WTC11 (cell line): ENCODE data around the gene ARL4A.

ENCODE experiments used
- ATF3 ChIP-seq: sonication (generic); formaldehyde crosslinking; conservative IDR thresholded peaks from 2 replicates; pipeline ENCODE4 v1.8.1; 2022; ENCODE audit warnings: mild to moderate bottlenecking, missing genetic modification reagents
- CREB1 ChIP-seq: sonication (generic); formaldehyde crosslinking; IDR thresholded peaks from 2 replicates; pipeline ENCODE4 v1.8.0; 2023; ENCODE audit warnings: mild to moderate bottlenecking, missing genetic modification reagents
- CREM ChIP-seq: sonication (generic); formaldehyde crosslinking; IDR thresholded peaks from 2 replicates; pipeline ENCODE4 v1.8.1; 2022; ENCODE audit warnings: mild to moderate bottlenecking, missing genetic modification reagents, moderate library complexity
- CTCF ChIP-seq: fragments of 200-600 bp; IDR thresholded peaks from 2 replicates; pipeline ENCODE4 v1.8.0; 2022; ENCODE audit warnings: antibody characterized with exemption
- GABPB1 ChIP-seq: sonication (generic); formaldehyde crosslinking; IDR thresholded peaks from 2 replicates; pipeline ENCODE4 v1.8.1; 2023; ENCODE audit warnings: mild to moderate bottlenecking, missing genetic modification reagents
- GRHL2 ChIP-seq: fragments of 250-450 bp; sonication (Bioruptor Pico); IDR thresholded peaks from 2 replicates; pipeline ENCODE4 v1.8.0; 2022; ENCODE audit warnings: mild to moderate bottlenecking, moderate library complexity; ENCODE audit not compliant: insufficient replicate concordance, severe bottlenecking
- MLX ChIP-seq: sonication (generic); formaldehyde crosslinking; IDR thresholded peaks from 2 replicates; pipeline ENCODE4 v1.8.1; 2023; ENCODE audit warnings: mild to moderate bottlenecking, missing genetic modification reagents, moderate library complexity
- NR3C1 ChIP-seq: sonication (generic); formaldehyde crosslinking; conservative IDR thresholded peaks from 2 replicates; pipeline ENCODE4 v1.8.1; 2023; ENCODE audit warnings: low read depth, mild to moderate bottlenecking, missing genetic modification reagents
- PREB ChIP-seq: sonication (generic); formaldehyde crosslinking; IDR thresholded peaks from 2 replicates; pipeline ENCODE4 v1.8.1; 2022; ENCODE audit warnings: mild to moderate bottlenecking, missing genetic modification reagents, moderate library complexity, borderline replicate concordance
- ZMAT4 ChIP-seq: fragments of 250-450 bp; sonication (Bioruptor Pico); IDR thresholded peaks from 2 replicates; pipeline ENCODE4 v1.9.0; 2021; ENCODE audit warnings: mild to moderate bottlenecking

- no peak for TF ChIP-seq PREB (CRISPR knock-in tag)
- no peak for TF ChIP-seq CTCF
- no peak for TF ChIP-seq GRHL2 (CRISPR knock-in tag)
- no peak for TF ChIP-seq NR3C1 (CRISPR knock-in tag)
- TF ChIP-seq GABPB1: no peak
- no peak for TF ChIP-seq CREM
- no peak for TF ChIP-seq ZMAT4 (CRISPR knock-in tag)
- TF ChIP-seq ATF3 (CRISPR knock-in tag): no peak
- no peak for TF ChIP-seq MLX (CRISPR knock-in tag)
- TF ChIP-seq CREB1 (CRISPR knock-in tag): no peak
Measured at GRCh38 chr7:12735923-12736322, 48.5 kb downstream of the ARL4A start.
